CD4-positive, alpha-beta T cell treated with Interleukin-4 for 4 hours (primary cell): ENCODE results near the gene HRH1.
"Not testable (repeated sequence)": the region's sequence is repeated elsewhere in the genome, so short reads cannot be mapped to it uniquely, and the experiment has no call there.

Experiments
- DNase-seq: peaks from one replicate; pipeline ENCODE4 v3.0.0-alpha.2; 2020

HRH1 gene

DNA sequence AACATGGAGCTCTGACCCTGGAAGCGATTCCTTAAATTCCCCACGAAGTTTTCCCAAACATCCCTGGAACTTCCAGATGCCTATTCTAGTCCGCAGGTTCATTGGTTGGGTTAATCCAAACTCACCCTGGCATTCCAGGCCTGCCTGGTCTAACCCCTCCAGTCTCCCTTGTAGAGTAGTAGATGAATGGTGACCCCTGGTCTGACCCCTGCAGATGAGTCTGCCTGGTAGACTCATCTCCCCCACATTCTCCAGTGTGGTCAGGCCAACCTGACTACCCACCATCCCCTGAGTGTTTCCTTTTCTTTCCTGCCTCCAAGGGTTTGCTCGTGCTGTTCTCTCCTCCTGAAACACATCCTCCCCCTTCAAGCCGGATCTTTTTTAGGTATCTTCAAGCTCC is 10.8 kb upstream of the HRH1 start:
- no peak for DNase-seq

DNA sequence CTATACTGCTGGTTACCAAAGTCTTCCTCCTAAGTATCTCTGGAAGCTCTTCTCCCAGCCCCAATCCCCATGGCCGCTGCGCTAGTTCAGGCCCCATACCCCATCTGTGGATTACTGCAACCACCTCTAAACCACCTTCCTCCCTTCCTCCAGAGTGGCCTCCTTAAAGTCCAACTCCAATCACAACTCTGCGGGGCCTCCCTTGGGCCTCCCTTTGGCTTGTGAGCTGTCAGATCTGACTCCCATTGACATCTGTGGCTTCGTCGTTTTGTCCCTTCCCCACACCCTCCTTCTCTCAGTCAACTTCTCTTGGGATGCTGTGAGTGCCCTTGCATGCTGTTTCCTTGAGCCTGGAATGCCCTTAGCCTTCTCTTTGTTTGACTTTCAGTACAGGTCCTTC is 9.3 kb upstream of the HRH1 start:
- DNase-seq = no peak

DNA sequence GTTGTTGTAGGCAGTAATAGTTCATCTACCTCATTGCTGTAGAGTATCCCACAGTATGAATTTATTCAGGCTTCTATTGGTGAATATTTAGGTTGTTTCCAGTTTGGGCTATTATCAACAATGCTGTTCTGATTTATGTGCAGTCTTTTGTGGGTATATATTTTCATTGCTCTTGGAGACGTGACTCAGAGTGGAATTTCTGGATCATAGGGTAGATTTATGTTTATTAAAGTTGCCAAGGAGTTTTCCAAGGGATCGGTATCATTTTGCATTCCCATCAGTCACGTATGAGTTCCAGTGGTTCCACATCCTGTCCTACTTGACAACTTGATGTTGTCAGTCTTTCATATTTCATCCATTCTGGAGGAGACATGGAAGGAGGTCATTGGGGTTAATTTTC is 8.4 kb upstream of the HRH1 start:
- no peak for DNase-seq

DNA sequence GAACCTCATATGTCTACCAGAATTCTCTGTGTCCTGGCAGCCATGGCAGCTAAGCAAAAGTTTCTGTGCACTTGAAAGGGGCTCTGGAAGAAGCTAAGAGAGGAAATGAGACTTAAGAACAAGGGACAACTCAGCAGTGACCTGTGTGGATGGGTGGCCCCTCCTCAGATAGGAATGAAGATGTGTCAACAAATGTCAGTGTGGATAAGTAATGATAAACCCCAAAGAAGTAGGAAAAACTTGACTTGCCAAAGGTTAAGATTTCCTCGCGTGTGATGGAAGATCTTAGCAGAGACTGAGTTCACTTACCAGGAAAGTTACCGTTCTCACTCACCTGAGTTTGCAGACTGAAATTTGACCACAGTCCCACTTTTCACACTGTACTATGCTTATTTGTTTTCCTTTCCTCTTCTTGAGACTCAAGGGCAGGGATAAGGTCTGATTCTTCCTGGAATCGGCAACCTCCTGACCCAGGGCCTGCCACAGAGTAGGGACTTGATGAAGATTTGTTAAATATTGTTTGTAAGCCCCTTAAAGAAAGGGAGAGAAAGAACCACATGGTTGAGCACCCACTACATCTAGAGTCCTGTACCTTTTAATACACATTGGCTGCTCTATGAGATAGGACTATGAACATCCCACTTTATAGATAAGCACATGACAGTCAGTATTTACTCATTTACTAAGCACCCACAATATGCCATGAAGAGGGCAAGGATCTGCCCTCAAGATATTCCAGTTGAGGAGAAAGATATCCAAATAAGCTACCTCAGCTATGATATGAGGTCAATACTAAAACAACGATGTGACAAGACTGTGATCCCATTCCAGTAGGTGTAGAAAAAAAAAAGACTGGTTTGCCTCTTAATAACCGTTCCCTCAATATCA is 7.3 kb upstream of the HRH1 start:
- no peak for DNase-seq

DNA sequence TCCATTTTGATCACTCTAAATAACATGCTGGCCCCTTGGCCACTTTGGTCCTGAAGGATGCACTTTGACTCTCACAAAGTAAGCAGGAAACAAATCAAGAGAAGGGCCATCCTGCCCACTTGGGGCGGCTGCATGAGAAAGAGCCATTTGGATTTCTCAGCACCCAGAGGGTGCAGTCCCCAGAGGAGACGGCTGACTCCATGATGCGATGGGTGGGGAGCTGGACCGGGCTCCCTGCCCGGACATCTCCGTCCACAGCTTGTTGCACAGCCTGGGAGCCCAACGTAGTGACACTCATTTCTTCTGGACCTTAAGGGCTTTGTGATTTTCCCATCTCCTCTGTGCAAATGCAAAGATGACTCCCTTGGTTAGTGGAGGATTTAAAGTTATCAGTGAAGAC is 4.0 kb upstream of the HRH1 start:
- DNase-seq = no peak

DNA sequence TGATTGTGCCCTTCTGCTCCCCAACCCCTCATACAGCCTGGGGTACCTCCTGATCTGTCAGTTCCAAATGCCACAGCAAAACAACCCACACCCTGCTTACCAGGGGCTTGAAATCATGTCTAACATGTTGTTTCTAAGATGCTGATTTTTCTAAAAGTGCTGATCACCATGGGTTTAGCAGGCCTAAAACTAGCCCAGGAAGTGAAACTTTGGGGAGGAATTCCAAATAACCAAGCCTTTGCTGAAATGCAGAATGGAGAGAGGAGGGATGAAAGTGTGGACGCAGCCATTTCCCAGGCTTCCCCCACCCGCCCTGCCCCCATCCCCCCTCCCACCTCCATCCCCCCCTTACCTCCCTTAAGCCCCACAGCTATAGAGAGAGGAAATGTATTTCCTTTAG is 2.0 kb upstream of the HRH1 start:
- DNase-seq = no peak

DNA sequence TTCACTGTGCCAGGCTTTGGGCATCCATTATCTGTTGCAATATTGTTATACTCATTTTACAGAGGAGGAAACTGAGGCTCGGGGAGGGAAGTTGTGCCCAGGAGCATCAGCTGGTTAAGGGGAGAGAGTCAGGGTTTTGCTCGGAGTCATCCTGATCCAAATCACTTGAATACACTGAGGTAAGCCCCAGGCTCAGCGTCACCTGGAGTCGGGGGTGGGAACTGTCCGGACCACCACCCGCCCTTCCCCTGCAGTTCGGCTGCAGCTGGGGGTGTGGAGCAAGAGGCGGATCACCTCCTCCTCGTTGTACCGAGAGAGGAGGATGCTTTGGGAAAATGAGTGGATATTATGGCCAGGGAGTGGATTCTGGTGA is 646 bp downstream of the HRH1 start:
- no peak for DNase-seq

DNA sequence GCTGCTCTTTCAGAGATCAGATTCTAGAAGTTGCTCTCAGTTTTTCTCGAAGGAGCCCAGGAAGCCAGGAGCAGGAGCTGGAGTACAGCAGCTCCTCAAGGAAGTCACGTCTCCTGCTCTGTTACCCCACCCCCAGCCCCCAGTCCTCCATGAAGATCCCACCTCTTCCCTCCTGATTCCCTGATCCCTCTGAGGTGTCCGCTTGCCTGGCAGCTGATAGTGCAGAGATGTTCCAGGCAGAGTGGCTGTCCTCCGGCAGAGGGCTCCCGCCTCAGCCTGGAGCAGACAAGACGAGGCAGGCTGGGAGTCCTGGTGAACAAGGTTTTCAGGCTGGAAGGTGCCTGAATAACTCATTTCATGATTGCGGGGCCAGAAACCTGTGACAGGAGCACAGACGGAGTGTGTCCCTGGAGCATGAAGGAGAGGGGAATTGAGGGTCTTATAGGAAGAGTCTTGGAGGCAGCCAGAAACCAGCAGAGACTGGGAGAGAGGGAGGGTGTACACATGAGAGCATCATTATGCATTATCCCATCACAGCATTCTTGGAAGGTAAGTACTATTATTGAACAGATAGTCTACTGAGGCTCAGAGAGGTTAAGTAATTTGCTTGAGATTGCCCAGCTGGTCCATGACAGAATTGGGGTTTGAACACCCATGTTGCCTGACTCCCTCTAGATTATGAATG is 1.2 kb downstream of the HRH1 start:
- no peak for DNase-seq

DNA sequence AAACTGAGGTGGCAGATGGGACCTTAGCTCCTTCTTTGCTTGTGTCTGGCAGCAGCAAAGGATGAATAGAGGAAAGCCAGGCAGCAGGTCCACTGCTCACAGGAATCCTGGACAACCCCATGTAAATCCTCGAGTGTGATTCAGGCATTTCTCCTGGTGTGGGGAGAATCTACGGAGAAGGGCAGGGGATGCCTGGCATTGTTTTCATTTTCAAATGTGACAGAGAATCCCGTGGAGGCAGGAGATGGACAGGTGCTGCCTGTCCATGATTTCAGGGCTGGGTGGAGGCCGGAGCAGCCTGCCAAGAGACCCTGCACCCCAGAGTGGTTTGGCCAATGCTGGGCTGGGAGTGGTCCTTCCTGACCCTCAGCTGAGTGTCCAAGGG is 1.7 kb downstream of the HRH1 start:
- no peak for DNase-seq

DNA sequence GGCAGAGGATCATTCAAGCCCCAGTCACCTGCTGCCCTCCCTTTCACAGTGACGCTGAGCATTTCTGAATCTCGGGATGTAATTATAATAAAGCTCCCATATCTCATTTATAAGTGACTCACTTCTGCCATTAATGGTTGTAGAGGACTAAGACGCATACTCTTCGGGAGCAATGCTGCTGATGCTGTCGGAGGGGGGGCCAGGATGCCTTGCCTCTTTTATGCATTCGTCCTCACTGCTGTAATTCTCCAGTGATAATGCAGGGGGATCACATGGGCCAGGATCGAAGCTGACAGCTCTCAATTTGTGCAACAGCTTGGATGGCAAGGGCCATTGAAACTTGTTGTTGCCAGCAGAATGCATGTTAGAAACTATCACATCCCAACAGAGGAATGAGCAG is 3.1 kb downstream of the HRH1 start:
- no peak for DNase-seq

DNA sequence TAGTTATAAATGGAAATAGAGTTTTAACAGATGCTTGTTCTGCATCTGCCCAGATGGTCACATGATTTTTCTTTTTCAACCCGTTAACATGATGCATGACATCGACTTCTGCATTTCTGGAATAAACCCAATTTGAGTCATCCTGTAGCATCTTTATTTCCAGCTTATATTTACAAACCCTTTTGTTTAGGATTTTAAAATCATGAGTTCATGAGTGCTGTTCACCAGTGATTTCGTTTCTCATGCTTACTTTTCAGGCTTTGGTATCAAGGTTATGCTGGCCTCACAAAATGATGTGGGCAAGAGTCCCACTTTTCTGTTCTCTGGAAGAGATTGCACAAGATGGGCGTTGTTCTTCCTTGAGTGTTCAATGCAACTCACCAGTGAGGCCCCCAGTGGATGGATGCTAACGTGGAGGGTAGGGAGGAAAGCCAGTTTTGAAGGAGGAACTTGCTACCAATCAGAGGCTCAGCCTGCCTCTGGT is 5.2 kb downstream of the HRH1 start:
- DNase-seq = no peak

DNA sequence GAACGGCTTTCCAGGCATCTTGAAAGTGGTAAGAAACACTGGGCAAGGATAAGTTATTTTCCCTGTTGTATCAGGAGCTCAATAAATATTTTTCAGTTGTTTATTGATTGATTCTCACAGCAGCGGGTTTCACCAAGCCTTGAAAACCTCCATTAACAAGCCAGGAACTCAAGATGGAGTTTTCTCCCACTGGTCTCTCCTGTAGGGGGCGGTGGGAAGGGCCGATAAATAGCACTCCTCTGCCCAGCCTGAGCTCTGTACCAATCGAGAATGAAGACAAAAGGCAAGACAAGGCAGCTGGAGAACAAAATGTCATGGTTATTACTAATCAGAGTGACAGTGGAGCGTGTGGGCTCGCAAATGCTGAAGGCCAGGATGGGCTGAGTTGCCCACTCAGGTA is 7.4 kb downstream of the HRH1 start:
- DNase-seq = no peak

DNA sequence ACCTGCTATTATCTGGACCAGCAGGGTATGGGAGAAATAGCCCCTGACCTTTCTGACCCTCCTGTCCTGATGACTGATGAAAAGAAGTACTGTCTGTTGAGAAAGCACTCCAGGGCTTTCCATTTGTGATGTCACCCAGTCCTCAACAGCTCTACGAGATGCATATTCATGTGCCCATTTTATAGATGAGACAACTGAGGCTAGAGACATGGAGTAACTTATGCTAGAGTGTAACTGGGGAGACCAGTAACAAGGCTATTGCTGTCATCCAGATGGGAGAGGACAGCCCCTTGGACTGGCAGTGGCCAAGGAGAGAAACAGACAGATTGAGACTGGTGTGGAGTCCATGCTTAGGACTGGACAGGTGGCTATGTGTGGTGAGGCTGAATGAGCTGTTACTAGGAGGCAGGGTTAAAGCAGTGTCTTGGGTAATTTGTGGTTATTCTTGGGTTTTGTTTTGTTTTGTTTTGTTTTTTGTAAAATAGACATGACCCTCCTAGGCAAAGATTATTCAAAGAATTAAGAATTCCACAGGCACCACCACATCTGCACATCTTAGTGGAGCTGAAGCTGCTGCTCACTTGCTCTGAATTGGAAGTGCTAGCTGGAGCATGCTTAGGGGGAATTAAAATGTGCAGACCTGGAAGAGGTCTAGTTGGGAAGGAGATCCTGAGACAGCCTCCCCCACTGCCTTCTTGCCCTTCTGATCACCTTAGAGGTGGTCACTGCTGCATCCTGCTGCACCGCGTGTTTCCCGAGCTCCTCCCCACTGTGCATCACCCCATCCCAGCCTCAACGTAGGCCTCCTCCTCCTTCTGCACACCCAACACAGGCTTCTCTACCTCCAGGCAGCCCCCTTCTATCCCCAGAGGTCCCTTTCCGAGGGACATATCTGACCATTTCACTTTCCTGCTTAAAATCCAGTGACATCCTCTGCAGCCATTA is 8.4 kb downstream of the HRH1 start:
- DNase-seq = no peak

DNA sequence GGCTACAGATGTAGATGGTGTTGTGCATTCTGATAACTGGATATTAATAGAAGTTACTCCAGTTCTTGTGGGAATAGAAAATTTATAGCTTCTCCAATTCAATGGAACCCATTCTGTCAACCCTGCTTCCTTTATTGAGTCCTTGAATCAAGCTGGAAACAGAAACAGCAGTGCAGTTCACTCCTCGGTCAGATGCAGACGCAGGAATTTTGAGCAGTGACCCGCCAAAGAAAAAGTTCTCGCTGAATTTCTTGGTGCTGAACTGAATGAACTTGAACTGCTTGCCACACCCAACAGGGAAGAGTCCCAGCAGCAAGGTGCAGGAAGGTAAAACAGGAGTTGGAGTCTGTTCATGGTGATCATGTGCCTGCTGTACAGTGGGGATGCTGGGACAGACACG is 10.3 kb downstream of the HRH1 start:
- DNase-seq = no peak

DNA sequence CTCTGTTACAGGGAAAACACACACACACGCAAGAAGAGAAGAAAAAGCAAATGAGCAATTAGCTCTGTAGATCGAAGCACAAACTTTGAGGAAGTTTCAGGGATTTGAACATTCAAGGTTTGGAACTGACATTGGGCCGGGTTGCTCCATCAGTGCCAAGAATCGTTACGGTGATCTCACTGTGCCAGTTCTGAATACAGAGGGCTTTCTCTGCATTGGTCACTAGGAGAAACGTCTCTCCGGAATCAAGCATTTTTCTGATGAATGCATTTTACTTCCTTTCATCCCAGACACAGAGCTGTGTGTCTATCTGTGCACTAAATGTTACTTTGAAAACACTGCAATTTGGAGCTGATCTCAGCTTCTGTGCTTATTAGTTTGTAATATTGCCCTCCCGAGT is 11.2 kb downstream of the HRH1 start:
- DNase-seq = no peak

DNA sequence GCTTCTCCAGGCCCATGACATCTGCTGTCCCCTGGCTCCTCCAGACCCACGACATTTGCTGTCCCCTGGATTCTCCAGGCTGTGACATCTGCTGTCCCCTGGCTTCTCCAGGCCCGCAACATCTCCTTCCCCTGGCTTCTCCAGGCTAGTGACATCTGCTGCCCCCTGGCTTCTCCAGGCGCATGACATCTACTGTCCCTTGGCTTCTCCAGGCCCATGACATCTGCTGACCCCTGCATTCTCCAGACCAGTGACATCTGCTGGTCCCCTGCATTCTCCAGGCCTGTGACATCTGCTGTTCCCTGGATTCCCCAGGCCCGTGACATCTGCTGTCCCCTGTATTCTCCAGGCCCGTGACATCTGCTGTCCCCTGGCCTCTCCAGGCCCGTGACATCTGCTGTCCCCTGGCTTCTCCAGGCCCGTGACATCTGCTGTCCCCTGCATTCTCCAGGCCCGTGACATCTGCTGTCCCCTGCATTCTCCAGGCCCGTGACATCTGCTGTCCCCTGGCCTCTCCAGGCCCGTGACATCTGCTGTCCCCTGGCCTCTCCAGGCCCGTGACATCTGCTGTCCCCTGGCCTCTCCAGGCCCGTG is 12.6 kb downstream of the HRH1 start:
- DNase-seq = not testable (repeated sequence)

DNA sequence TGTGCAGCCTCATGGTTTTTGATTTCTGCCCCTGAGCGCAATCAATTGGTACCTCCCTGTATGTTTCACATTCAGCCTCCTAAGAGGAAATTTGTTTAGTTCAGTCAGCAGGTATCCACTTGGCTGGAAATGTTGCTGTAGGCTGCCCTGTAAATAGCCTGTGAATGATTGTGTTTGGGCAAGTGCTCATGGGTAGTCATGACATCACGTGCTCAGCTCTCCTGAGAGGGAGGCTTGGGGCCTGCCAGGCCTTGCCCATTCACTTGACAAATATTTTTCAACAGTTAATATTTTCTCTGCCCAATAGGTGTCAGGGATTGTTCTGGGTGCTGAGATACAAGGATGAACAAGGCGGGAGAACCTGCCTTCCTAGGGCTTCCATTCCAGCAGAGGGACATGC is 13.3 kb downstream of the HRH1 start:
- DNase-seq = no peak

DNA sequence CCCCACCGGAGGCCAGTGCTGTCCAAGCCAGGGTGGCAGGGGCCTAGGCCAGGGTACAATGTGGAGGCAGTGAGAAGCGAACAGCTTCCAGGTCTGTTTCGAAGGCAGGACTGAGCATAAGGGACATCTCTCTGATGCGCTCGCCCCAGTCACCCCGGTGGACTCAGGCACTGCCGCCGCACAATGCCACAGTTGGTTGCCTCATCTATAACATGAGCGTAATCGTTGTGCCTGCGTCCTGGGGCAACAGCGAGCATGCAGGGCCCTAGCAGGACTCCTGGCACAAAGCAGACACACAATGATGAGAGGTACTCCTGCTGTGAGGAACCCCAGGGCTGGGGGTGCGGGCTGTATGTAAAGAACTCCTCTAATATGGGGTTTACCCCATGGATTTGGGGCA is 14.1 kb downstream of the HRH1 start:
- DNase-seq = no peak

DNA sequence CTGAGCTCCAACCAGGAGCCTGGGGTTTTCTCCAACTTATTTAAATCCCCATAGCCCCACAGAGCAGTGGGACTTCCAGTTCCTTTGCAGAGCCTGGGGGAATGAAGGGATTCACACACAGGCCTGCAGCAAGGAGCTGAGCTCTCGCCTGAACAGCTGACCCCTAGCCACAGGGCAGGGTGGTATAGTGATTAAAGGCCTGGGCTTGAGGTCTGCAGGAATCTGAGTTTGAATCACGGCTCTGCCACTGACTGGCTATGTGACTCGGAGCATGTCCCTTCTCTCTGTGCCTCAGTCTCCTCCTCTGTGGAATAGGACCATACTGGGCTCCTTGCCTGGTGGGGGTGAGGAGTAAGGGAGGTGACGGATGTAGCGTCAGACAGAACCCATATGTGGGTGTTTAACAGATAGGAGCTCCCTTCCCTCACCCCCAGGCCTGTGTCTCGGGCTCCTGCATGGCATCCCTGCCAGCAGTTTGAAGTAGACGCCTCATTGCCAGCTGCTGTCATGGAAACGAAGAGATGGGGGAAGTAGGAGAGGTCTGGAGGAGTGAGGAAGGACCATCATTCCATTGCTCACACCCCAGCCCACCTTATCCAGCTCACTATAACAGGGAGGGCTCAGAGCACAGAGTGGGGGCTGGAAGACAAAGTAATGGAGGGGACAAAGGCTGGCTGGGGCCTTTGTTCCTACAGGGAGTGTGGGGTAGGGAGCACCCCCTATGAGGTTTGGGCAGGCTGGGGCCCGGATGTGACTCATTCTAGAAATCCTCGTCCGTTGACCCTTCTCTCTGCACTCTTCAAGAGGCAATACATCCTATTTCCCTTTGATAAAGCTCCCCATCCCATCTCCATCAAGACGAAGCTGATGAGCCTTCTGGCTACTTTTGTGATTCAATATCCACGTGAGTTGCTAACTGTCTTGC is 14.8 kb downstream of the HRH1 start:
- no peak for DNase-seq

DNA sequence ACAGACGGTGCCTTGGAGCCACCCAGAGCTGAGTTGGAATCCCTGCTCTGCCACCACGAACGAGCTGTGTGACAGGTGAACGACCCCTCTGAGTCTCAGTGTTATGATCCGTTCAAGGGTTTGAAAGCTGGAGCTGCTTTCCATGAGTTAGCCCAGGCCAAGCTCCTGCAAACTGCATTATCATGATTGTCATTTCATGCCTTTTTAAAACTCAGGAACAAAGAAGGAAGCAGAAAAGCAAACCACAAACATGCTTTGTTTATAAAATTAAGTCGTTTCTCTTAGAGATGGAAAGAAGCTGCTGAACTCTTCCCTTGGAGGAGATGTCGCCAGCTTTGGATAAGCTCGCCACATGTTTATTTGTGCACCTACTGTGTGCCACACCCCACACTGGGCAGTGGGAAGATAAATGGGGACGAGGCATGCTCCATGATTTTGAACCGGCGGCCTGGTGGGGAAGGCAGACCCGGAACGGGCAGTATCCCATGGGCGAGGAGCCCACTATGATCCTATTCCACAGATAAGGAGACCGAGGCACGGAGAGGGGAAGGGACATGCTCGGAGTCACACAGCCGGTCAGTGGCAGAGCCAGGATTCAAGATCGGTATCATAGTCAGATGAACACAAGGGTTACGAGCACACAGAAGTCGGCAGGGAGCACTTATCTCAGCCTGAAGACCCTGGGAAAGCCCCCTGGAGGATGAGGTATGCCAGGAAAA is 15.9 kb downstream of the HRH1 start:
- DNase-seq = no peak

DNA sequence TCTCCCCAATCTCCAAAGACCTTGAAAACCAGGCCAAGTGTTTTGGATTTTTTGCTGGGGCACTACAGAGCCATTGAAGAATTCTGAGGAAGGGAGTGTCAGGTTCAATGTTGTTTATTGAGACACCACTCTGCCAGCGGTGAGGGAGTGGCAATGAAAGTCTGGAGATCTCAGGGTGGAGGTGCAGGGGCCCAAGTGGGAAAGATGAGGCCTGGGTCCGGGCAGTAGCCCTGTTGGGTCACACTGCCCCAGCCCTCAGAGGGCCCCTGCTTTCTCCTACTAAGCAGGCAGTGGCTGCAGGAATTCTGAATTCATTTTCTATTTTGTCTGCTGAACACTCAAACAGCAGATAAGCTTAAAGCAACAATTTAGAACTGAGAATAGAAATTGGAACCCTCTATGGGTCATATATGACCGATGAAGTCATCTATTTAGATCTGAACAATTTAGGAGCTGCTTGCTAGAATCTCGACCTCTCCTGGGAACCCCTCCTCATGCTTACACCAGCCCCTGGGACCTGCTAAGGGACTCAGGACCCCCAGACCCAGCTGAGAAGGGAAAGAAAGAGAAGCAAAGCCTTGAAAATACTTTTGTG is 17.9 kb downstream of the HRH1 start:
- no peak for DNase-seq
